Caki2 (cell line): ENCODE measurements around the gene FGF14. TPM values are rescaled to one million over a fixed set of nuclear protein-coding genes. Genes with fewer than 3 reads are reported as not detected.

Experiments
- DNase-seq: peaks from one replicate; pipeline ENCODE4 v3.0.0-alpha.2; 2015; ENCODE audit warnings: low read depth
- in situ Hi-C: cut with HindIII; loops from 2 replicates; pipeline ENCODE4 v1.10.0; 2016; ENCODE audit warnings: low sequenced_read_pairs, low pct_unique_long_range_greater_than_20kb, mixed read lengths
- total RNA-seq: library from RNA; depleted of rRNA; stranded (reverse); fragments of >200 nt; shearing (Covaris generic); gene quantifications from 2 replicates; pipeline ENCODE4 v1.2.3, GENCODE V29; 2014; ENCODE audit warnings: low replicate concordance

FGF14 gene
- total RNA-seq, 1 experiment from 2014 or later, result not detected

GRCh38 chr13:102280366-102280765, 121.5 kb downstream of the FGF14 start:
- in situ Hi-C loops, result no loop called here
- peak; percentile 64 for DNase-seq

GRCh38 chr13:102277286-102277685, 124.6 kb downstream of the FGF14 start:
- no peak for DNase-seq

GRCh38 chr13:102276404-102276803, 125.4 kb downstream of the FGF14 start:
- no peak for DNase-seq
- in situ Hi-C loops, result no loop called here

More at GRCh38 chr13:102277286-102277685, 124.6 kb downstream of the FGF14 start:
- in situ Hi-C loops, result no loop called here

GRCh38 chr13:102275969-102276368, 125.9 kb downstream of the FGF14 start:
- DNase-seq, result no peak
- in situ Hi-C loops, result no loop called here

- no peak for DNase-seq
- in situ Hi-C loops, result no loop called here
These were observed 128.7 kb downstream of the FGF14 start for GRCh38 chr13:102273111-102273510.

- no peak for DNase-seq
- in situ Hi-C loops, result no loop called here
These were observed 134.7 kb downstream of the FGF14 start for GRCh38 chr13:102267191-102267590.

GRCh38 chr13:102261809-102262208, 140.0 kb downstream of the FGF14 start:
- in situ Hi-C loops, result no loop called here
- DNase-seq, result no peak

GRCh38 chr13:102261316-102261715, 140.5 kb downstream of the FGF14 start:
- in situ Hi-C loops, result no loop called here

GRCh38 chr13:102260256-102260655, 141.6 kb downstream of the FGF14 start:
- no peak for DNase-seq
- in situ Hi-C loops, result no loop called here

More at GRCh38 chr13:102261316-102261715, 140.5 kb downstream of the FGF14 start:
- no peak for DNase-seq

GRCh38 chr13:102255409-102255808, 146.4 kb downstream of the FGF14 start:
- no peak for DNase-seq
- in situ Hi-C loops, result no loop called here

- DNase-seq, result no peak
- in situ Hi-C loops, result no loop called here
These were observed 150.0 kb downstream of the FGF14 start for GRCh38 chr13:102251817-102252216.

GRCh38 chr13:102250448-102250847, 151.4 kb downstream of the FGF14 start:
- no peak for DNase-seq
- in situ Hi-C loops, result no loop called here

- in situ Hi-C loops, result no loop called here
- no peak for DNase-seq
These were observed 157.1 kb downstream of the FGF14 start for GRCh38 chr13:102244607-102245227.

GRCh38 chr13:102240110-102240509, 161.7 kb downstream of the FGF14 start:
- DNase-seq, result no peak
- in situ Hi-C loops, result no loop called here

- no peak for DNase-seq
- in situ Hi-C loops, result no loop called here
These were observed 164.6 kb downstream of the FGF14 start for GRCh38 chr13:102237230-102237629.

GRCh38 chr13:102236830-102237229, 165.0 kb downstream of the FGF14 start:
- in situ Hi-C loops, result no loop called here
- DNase-seq, result no peak

GRCh38 chr13:102236341-102236740, 165.5 kb downstream of the FGF14 start:
- in situ Hi-C loops, result no loop called here
- no peak for DNase-seq

- DNase-seq, result no peak
- in situ Hi-C loops, result no loop called here
These were observed 166.2 kb downstream of the FGF14 start for GRCh38 chr13:102235689-102236088.

GRCh38 chr13:102234618-102235017, 167.2 kb downstream of the FGF14 start:
- in situ Hi-C loops, result no loop called here
- no peak for DNase-seq

- in situ Hi-C loops, result no loop called here
- no peak for DNase-seq
These were observed 168.2 kb downstream of the FGF14 start for GRCh38 chr13:102233566-102234208.
